HG02623 (cell line): ENCODE measurements around the gene MTA1.

Experiments
- ATAC-seq: cut with Tn5 transposase; IDR thresholded peaks from one replicate; pipeline ENCODE4 v1.9.1; 2021; ENCODE audit warnings: moderate library complexity; ENCODE audit not compliant: unreplicated experiment

Gene MTA1

GRCh38 chr14:105519946-105520698 is 100.5 kb downstream of the MTA1 start:
- no peak for ATAC-seq
